Large intestine (tissue), 3 donors: ENCODE results near the gene ABCE1. TPM values are rescaled to one million over a fixed set of nuclear protein-coding genes. Genes with fewer than 3 reads are reported as not detected.

ENCODE experiments used
- DNase-seq, 2 donors: peaks; one replicate each; pipeline versions ENCODE4 v3.0.0 to v3.0.0-alpha.2; 2013
- H3K27ac ChIP-seq: one replicate; pipeline ENCODE4 v1.5.1; 2013; ENCODE audit warnings: low read length
- H3K27me3 ChIP-seq: 2 replicates; pipeline ENCODE4 v1.6.1; 2013; ENCODE audit warnings: low read length; ENCODE audit not compliant: control insufficient read depth, insufficient read depth
- H3K36me3 ChIP-seq: 2 replicates; pipeline ENCODE4 v1.6.1; 2013; ENCODE audit warnings: low read length; ENCODE audit not compliant: control insufficient read depth, insufficient read depth
- H3K4me1 ChIP-seq: one replicate; pipeline ENCODE4 v1.6.1; 2013; ENCODE audit warnings: low read length; ENCODE audit not compliant: control insufficient read depth, insufficient read depth
- H3K4me3 ChIP-seq: one replicate; pipeline ENCODE4 v1.5.1; 2013; ENCODE audit warnings: low read length
- H3K9me3 ChIP-seq: one replicate; pipeline ENCODE4 v1.6.1; 2013; ENCODE audit warnings: mild to moderate bottlenecking, low read depth, low read length, moderate library complexity; ENCODE audit not compliant: control insufficient read depth
- WGBS: methylation state at CpG from one replicate; pipeline ENCODE4 v1.1.5; 2013; ENCODE audit warnings: low lambda C conversion rate; ENCODE audit not compliant: insufficient coverage; 5-methylcytosine and 5-hydroxymethylcytosine counted together
- polyA plus RNA-seq: library from polyadenylated mRNA; unstranded; fragments of 120-200 nt; gene quantifications from one replicate; pipeline ENCODE4 v1.2.1, GENCODE V29; 2013

ABCE1 gene
- polyA plus RNA-seq, 1 donor = 59.7 TPM

GRCh38 chr4:145170223-145170622 is 72.1 kb downstream of the ABCE1 start:
- H3K4me1 ChIP-seq = no peaks in the 10 kb centered on the region
- no peaks in the 10 kb centered on the region for H3K27me3 ChIP-seq
- H3K9me3 ChIP-seq = peaks cover 6% of the 10 kb centered on the region
- H3K4me3 ChIP-seq = no peak overlapping the region
- no peak overlapping the region for H3K27ac ChIP-seq
- peaks cover 38% of the 10 kb centered on the region for H3K36me3 ChIP-seq
- no CpG with 5 or more reads among the region's 1 CpG for WGBS
- DNase-seq = no peak

GRCh38 chr4:145171911-145172310 is 73.8 kb downstream of the ABCE1 start:
- H3K36me3 ChIP-seq = peaks cover 35% of the 10 kb centered on the region
- DNase-seq = no peak
- peaks cover 6% of the 10 kb centered on the region for H3K9me3 ChIP-seq
- no peak overlapping the region for H3K27ac ChIP-seq
- no peaks in the 10 kb centered on the region for H3K27me3 ChIP-seq
- H3K4me3 ChIP-seq = no peak overlapping the region
- WGBS = no CpG with 5 or more reads among the region's 1 CpG
- H3K4me1 ChIP-seq = peaks cover under 1% of the 10 kb centered on the region

- H3K27ac ChIP-seq = peak overlapping the region; percentile 99
- peak in 1 of 2 donors; percentile 34 for DNase-seq
- WGBS = 60% methylated on average over 2 of the region's 9 CpGs
- no peaks in the 10 kb centered on the region for H3K27me3 ChIP-seq
- H3K36me3 ChIP-seq = peaks cover 14% of the 10 kb centered on the region
- H3K9me3 ChIP-seq = peaks cover 6% of the 10 kb centered on the region
- peaks cover 4% of the 10 kb centered on the region for H3K4me1 ChIP-seq
- peak overlapping the region; percentile 83 for H3K4me3 ChIP-seq
These were observed 78.7 kb downstream of the ABCE1 start for GRCh38 chr4:145176641-145177432.

GRCh38 chr4:145177511-145177905 is 79.4 kb downstream of the ABCE1 start:
- H3K9me3 ChIP-seq = peaks cover 6% of the 10 kb centered on the region
- WGBS = 8% methylated on average over 2 of the region's 4 CpGs
- H3K36me3 ChIP-seq = peaks cover 11% of the 10 kb centered on the region
- peaks cover 4% of the 10 kb centered on the region for H3K4me1 ChIP-seq
- peak in 1 of 2 donors; percentile 19 for DNase-seq
- H3K27me3 ChIP-seq = no peaks in the 10 kb centered on the region
- H3K27ac ChIP-seq = peak overlapping the region; percentile 99
- peak overlapping the region; percentile 83 for H3K4me3 ChIP-seq

- Histone ChIP-seq H3K27ac (peak overlapping the region; percentile 99), H3K4me3 (peak overlapping the region; percentile 83), H3K9me3 (peaks cover 4% of the 10 kb centered on the region), H3K36me3 (peaks cover 11% of the 10 kb centered on the region), H3K27me3 (no peaks in the 10 kb centered on the region), H3K4me1 (peaks cover 4% of the 10 kb centered on the region)
- WGBS = no CpG with 5 or more reads among the region's 9 CpGs
- DNase-seq = peak; percentile 22 to 67
These were observed 79.9 kb downstream of the ABCE1 start for GRCh38 chr4:145177906-145178538.

GRCh38 chr4:145178740-145179280 is 80.7 kb downstream of the ABCE1 start:
- H3K4me3 ChIP-seq = peak overlapping the region; percentile 83
- peaks cover 7% of the 10 kb centered on the region for H3K36me3 ChIP-seq
- 0% methylated on average over 3 of the region's 5 CpGs for WGBS
- H3K27me3 ChIP-seq = no peaks in the 10 kb centered on the region
- no peaks in the 10 kb centered on the region for H3K9me3 ChIP-seq
- DNase-seq = peak in 1 of 2 donors; percentile 49
- peaks cover 4% of the 10 kb centered on the region for H3K4me1 ChIP-seq
- H3K27ac ChIP-seq = peak overlapping the region; percentile 99

Other genes with a start within 250 kb of the ABCE1 start
- 18.7 TPM for gene ANAPC10, start 115 bp upstream of the ABCE1 start, polyA plus RNA-seq
- gene OTUD4, start 82.3 kb downstream of the ABCE1 start, polyA plus RNA-seq = 37.0 TPM